GM18909 (cell line): ENCODE data around the gene DDX19B.
"Not testable (repeated sequence)": the region's sequence is repeated elsewhere in the genome, so short reads cannot be mapped to it uniquely, and the experiment has no call there.

Experiments
- ATAC-seq: cut with Tn5 transposase; IDR thresholded peaks from one replicate; pipeline ENCODE4 v1.9.1; 2021; ENCODE audit warnings: mild to moderate bottlenecking; ENCODE audit not compliant: unreplicated experiment, poor library complexity

The DDX19B gene

GRCh38 chr16:70298988-70299938, at the start of gene DDX19B:
Gene DDX19B, plus strand, starts transcription at chr16:70299186. Its CDS starts 112 bp downstream, at chr16:70299298.
- peak; percentile 83 for ATAC-seq

- not testable (repeated sequence) for ATAC-seq
Observed at GRCh38 chr16:70249697-70250096, 49.3 kb upstream of the DDX19B start.

- ATAC-seq, result peak; percentile 43
Observed at GRCh38 chr16:70250748-70251628, 48.0 kb upstream of the DDX19B start.

GRCh38 chr16:70251629-70252354, 47.2 kb upstream of the DDX19B start, which contains the start of gene EXOSC6:
Gene EXOSC6, minus strand, starts transcription at chr16:70251940. Its CDS starts 40 bp downstream, at chr16:70251900.
- ATAC-seq, result peak; percentile 83

- no peak for ATAC-seq
Observed at GRCh38 chr16:70252355-70252988, 46.5 kb upstream of the DDX19B start.

- no peak for ATAC-seq
Observed at GRCh38 chr16:70253291-70254106, 45.5 kb upstream of the DDX19B start.

GRCh38 chr16:70254180-70254964, 44.6 kb upstream of the DDX19B start:
- ATAC-seq, result no peak

- no peak for ATAC-seq
Observed at GRCh38 chr16:70254965-70255286, 44.1 kb upstream of the DDX19B start.

GRCh38 chr16:70255574-70255973, 43.4 kb upstream of the DDX19B start:
- no peak for ATAC-seq

- ATAC-seq, result no peak
Observed at GRCh38 chr16:70257391-70257790, 41.6 kb upstream of the DDX19B start.

- ATAC-seq, result no peak
Observed at GRCh38 chr16:70258065-70258464, 40.9 kb upstream of the DDX19B start.

- ATAC-seq, result no peak
Observed at GRCh38 chr16:70258946-70259345, 40.0 kb upstream of the DDX19B start.

GRCh38 chr16:70259903-70260302, 39.1 kb upstream of the DDX19B start:
- not testable (repeated sequence) for ATAC-seq

GRCh38 chr16:70267516-70267915, 31.5 kb upstream of the DDX19B start:
- ATAC-seq, result no peak

GRCh38 chr16:70267922-70268321, 31.1 kb upstream of the DDX19B start:
- not testable (repeated sequence) for ATAC-seq

- no peak for ATAC-seq
Observed at GRCh38 chr16:70269471-70269870, 29.5 kb upstream of the DDX19B start.

- no peak for ATAC-seq
Observed at GRCh38 chr16:70270176-70270575, 28.8 kb upstream of the DDX19B start.

- no peak for ATAC-seq
Observed at GRCh38 chr16:70271696-70272095, 27.3 kb upstream of the DDX19B start.
